Esophagus muscularis mucosa (tissue), 4 donors: Measurements from ENCODE around the gene GIMAP2. TPM values are rescaled to one million over a fixed set of nuclear protein-coding genes. Genes with fewer than 3 reads are reported as not detected.

Experiments used
- DNase-seq: peaks from one replicate; pipeline ENCODE4 v3.0.0-alpha.2; 2017; ENCODE audit errors: extremely low spot score
- H3K27ac ChIP-seq, 4 donors: fragments of 200-600 bp; sonication (generic); replicated peaks in 1 of 4; 1 replicate in 3 of 4; 2 replicates in 1 of 4; pipeline ENCODE4 v1.5.1; 2016 to 2019; ENCODE audit warnings: mild to moderate bottlenecking in 1 of 4
- H3K27me3 ChIP-seq, 4 donors: fragments of 200-600 bp; sonication (generic); one replicate each; pipeline versions ENCODE4 v1.5.1 to v1.6.0; 2016 to 2019
- H3K36me3 ChIP-seq, 4 donors: fragments of 200-600 bp; sonication (generic); one replicate each; pipeline ENCODE4 v1.5.1; 2016 to 2019
- H3K4me1 ChIP-seq, 4 donors: fragments of 200-600 bp; sonication (generic); one replicate each; pipeline ENCODE4 v1.5.1; 2016 to 2019
- H3K4me3 ChIP-seq, 4 donors: fragments of 200-600 bp; sonication (generic); 1 replicate in 2 of 4; 2 replicates in 2 of 4; pipeline ENCODE4 v1.5.1; 2016 to 2019; ENCODE audit warnings: mild to moderate bottlenecking in 4 of 4, moderate library complexity in 1 of 4
- H3K9me3 ChIP-seq, 4 donors: fragments of 200-600 bp; sonication (generic); 1 replicate in 3 of 4; 2 replicates in 1 of 4; pipeline ENCODE4 v1.5.1; 2016 to 2019
- EP300 ChIP-seq: sonication (generic); formaldehyde crosslinking; IDR thresholded peaks from one replicate; pipeline ENCODE4 v1.6.1; 2017; ENCODE audit warnings: antibody characterized with exemption
- POLR2A ChIP-seq: fragments of 450-650 bp; IDR thresholded peaks from one replicate; pipeline ENCODE4 v1.6.1; 2017; ENCODE audit warnings: antibody characterized with exemption, moderate library complexity, mild to moderate bottlenecking, low read depth
- POLR2AphosphoS5 ChIP-seq, 2 donors: sonication (generic); formaldehyde crosslinking; IDR thresholded peaks; one replicate each; pipeline ENCODE4 v1.6.1; 2017; ENCODE audit warnings: antibody characterized with exemption in 2 of 2
- WGBS: methylation state at CpG from one replicate; pipeline ENCODE4 v1.1.5; 2018; 5-methylcytosine and 5-hydroxymethylcytosine counted together
- intact Hi-C: fragments of 100-400 bp; cut with DNase I; formaldehyde crosslinking; loops from one replicate; pipeline ENCODE4 v1.15.1; 2023
- total RNA-seq, 4 donors: library from RNA; depleted of rRNA; stranded (reverse); fragments of >200 nt; gene quantifications; one replicate each; pipeline versions ENCODE4 v1.1.0 to v1.2.1, GENCODE V29; 2016
- TF ChIP-seq, protein P1 (sequence below), 3 experiments: fragments of 200-600 bp in 2 of 3; fragments of 450-650 bp in 1 of 3; sonication (generic) in 2 of 3; IDR thresholded peaks; one replicate each; pipeline ENCODE4 v1.5.1; 2017 to 2019; ENCODE audit warnings: antibody characterized with exemption in 3 of 3, mild to moderate bottlenecking in 2 of 3, moderate library complexity in 1 of 3

The GIMAP2 gene
- total RNA-seq, 4 donors from 2014 or later, result 5.4 to 9.7 (median 6.5) TPM

DNA sequence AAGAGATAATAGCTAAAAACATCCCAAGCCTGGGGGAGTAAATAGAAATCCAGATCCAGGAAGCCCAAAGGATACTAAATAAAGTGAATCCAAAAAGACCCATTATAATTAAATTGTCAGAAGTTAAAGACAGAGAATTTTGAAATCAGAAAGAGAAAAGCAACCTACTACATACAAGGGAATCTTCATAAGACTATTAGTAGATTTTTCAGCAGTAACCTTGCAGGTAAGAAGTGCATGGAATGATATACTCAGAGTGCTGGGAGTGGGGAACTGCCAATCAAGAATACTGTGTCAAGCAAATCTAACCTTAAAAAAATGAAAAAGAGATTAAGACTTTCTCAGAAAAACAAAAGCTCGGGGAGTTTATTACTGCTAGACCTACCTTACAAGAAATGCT is 17.7 kb downstream of the GIMAP2 start:
- WGBS, result 88% methylated on average over 1 of the region's 1 CpG
- H3K4me1 ChIP-seq, result no peaks in the 10 kb centered on the region
- no peak overlapping the region for H3K4me3 ChIP-seq
- DNase-seq, result no peak
- no peak overlapping the region for H3K27ac ChIP-seq
- TF ChIP-seq POLR2AphosphoS5 (IDR thresholded peaks at IDR 0.05) (no peak), EP300 (no peak), POLR2A (no peak)
- TF ChIP-seq, protein P1, sequence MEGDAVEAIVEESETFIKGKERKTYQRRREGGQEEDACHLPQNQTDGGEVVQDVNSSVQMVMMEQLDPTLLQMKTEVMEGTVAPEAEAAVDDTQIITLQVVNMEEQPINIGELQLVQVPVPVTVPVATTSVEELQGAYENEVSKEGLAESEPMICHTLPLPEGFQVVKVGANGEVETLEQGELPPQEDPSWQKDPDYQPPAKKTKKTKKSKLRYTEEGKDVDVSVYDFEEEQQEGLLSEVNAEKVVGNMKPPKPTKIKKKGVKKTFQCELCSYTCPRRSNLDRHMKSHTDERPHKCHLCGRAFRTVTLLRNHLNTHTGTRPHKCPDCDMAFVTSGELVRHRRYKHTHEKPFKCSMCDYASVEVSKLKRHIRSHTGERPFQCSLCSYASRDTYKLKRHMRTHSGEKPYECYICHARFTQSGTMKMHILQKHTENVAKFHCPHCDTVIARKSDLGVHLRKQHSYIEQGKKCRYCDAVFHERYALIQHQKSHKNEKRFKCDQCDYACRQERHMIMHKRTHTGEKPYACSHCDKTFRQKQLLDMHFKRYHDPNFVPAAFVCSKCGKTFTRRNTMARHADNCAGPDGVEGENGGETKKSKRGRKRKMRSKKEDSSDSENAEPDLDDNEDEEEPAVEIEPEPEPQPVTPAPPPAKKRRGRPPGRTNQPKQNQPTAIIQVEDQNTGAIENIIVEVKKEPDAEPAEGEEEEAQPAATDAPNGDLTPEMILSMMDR (IDR thresholded peaks at IDR 0.05), result no peak
- no peaks in the 10 kb centered on the region for H3K36me3 ChIP-seq
- no peaks in the 10 kb centered on the region for H3K27me3 ChIP-seq
- peaks cover 0 to 63% (median 56%) of the 10 kb centered on the region in 4 donors for H3K9me3 ChIP-seq
- intact Hi-C loops, result no loop called here

DNA sequence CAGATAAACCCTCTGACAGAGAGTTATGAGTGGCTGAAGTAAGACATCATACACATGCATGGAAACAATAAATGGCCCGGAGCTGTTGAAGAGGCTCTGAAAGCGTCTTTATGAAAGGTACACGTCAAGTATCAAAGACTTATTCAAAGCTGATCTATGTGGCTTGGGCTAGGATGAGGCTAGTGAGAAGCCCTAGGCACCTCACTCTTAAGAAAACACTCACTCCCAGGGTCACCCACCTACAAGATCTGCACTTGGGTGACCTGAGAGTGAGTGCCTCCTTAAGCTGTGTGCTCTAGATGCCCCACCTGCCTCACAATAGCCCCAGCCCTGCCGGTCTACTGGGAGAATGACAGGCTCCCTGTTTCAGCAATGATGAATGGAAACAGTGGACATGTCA is 29.8 kb downstream of the GIMAP2 start:
- intact Hi-C loops, result no loop called here
- H3K9me3 ChIP-seq, result peaks cover 0 to 18% (median 7%) of the 10 kb centered on the region in 4 donors

DNA sequence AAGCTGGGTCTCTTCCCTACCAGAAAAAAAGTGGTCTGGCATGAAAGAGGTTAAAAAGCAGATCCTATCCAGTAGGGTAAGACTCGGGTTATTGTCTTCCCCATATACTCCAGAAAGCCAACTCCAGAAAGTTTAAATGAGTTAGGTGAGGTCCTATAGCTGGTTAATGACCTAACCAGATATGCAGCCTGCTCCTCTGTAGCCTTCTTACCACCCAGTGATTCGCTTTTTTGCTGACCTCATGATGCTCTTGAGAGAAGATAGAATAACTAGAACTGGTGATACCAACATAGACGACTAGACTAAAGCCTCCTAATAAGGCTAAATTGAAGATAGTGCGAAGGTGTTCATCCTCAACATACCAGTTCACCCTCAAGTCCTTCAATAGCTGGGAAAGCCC is 30.2 kb downstream of the GIMAP2 start:
- Histone ChIP-seq H3K4me1 (peaks cover 0 to 5% (median 2%) of the 10 kb centered on the region in 4 donors), H3K4me3 (peak overlapping the region; percentile 44 to 60 (median 48)), H3K27me3 (peaks cover 0 to 5% (median 0%) of the 10 kb centered on the region in 4 donors), H3K9me3 (peaks cover 0 to 18% (median 7%) of the 10 kb centered on the region in 4 donors), H3K27ac (peak overlapping the region; percentile 34 to 72 (median 51)), H3K36me3 (peaks cover 0 to 15% (median 5%) of the 10 kb centered on the region in 4 donors)
- WGBS, result 48% methylated on average over 4 of the region's 4 CpGs
- no peak for DNase-seq
- no peak for TF ChIP-seq EP300
- TF ChIP-seq, protein P1 (IDR thresholded peaks at IDR 0.05), result no peak
- no peak for TF ChIP-seq POLR2AphosphoS5 (IDR thresholded peaks at IDR 0.05)
- TF ChIP-seq POLR2A, result no peak
- intact Hi-C loops, result no loop called here

More for the DNA sequence above, 29.8 kb downstream of the GIMAP2 start:
- H3K27me3 ChIP-seq, result peaks cover 0 to 1% (median 0%) of the 10 kb centered on the region in 4 donors
- peak overlapping the region; percentile 34 to 72 (median 51) for H3K27ac ChIP-seq
- 65% methylated on average over 4 of the region's 4 CpGs for WGBS
- H3K36me3 ChIP-seq, result peaks cover 0 to 11% (median 3%) of the 10 kb centered on the region in 4 donors
- TF ChIP-seq EP300, result no peak
- no peak for TF ChIP-seq POLR2A
- TF ChIP-seq POLR2AphosphoS5 (IDR thresholded peaks at IDR 0.05), result no peak
- TF ChIP-seq, protein P1 (IDR thresholded peaks at IDR 0.05), result no peak
- peaks cover 0 to 5% (median 2%) of the 10 kb centered on the region in 4 donors for H3K4me1 ChIP-seq
- DNase-seq, result no peak
- no peak overlapping the region for H3K4me3 ChIP-seq

DNA sequence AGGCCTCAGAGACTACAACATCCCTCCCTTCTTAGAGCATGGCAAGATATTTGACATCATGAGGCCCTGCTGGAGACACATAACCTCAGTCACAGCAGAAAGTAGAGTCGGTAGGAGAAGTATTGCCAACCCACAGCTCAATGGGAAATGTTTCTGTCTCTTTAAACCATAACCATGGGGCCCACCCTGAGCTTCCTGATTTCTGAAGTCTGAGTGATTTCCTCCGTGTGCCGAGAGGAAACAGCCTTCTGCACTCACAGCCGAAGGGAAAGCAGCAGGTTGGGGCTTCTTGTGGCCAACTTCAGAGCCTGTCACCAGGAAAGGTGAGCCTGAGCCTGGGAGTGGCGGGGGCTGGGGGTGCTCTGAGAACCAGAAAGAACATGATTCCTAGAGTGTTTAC is 30.9 kb downstream of the GIMAP2 start, which contains the start of gene GIMAP1:
TSS of gene GIMAP1 (plus strand) at position 246 of the 400 bp plus-strand sequence. CDS start 2,435 bp downstream, outside the sequence.
- WGBS, result 24% methylated on average over 5 of the region's 5 CpGs
- Histone ChIP-seq H3K4me3 (peak within 1 kb of the TSS; percentile 44 to 60 (median 48)), H3K4me1 (peaks cover 0 to 5% (median 2%) of the 10 kb centered on the region in 4 donors), H3K27ac (peak within 1 kb of the TSS; percentile 48 to 72 (median 58)), H3K9me3 (peaks cover 0 to 18% (median 7%) of the 10 kb centered on the region in 4 donors), H3K27me3 (peaks cover 0 to 5% (median 0%) of the 10 kb centered on the region in 4 donors), H3K36me3 (peaks cover 0 to 20% (median 5%) of the 10 kb centered on the region in 4 donors)
- intact Hi-C loops, result no loop called here
- no peak for DNase-seq
- TF ChIP-seq POLR2AphosphoS5 (IDR thresholded peaks at IDR 0.05) (peak; percentile 75 to 83), POLR2A (no peak)

DNA sequence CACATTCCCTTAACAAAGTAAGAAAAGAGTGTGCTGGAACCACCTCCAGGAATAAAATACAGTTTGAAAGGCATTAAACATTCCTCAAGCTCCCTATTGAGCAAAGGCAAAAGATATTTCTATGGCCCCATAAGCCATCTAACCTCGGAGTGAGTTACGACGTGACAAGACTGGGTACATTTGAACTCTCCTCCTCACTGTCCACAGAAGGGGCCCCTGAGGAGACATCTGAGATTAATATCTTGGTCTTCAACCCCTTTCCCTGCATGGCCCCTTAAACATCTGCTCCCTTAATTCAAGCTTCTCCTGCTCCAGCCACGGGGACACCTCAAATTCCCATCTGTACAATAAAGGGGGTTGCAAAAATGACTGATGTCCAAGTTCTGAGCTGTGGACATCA is 31.4 kb downstream of the GIMAP2 start:
- peaks cover 0 to 17% (median 7%) of the 10 kb centered on the region in 4 donors for H3K9me3 ChIP-seq
- no peak for DNase-seq
- intact Hi-C loops, result no loop called here
- peaks cover 0 to 20% (median 5%) of the 10 kb centered on the region in 4 donors for H3K36me3 ChIP-seq
- H3K4me1 ChIP-seq, result peaks cover 0 to 5% (median 2%) of the 10 kb centered on the region in 4 donors
- TF ChIP-seq EP300, result no peak
- no peak for TF ChIP-seq POLR2AphosphoS5 (IDR thresholded peaks at IDR 0.05)
- TF ChIP-seq, protein P1 (IDR thresholded peaks at IDR 0.05), result no peak
- TF ChIP-seq POLR2A, result no peak
- WGBS, result 42% methylated on average over 4 of the region's 4 CpGs
- peak overlapping the region; percentile 48 to 72 (median 58) for H3K27ac ChIP-seq
- peak overlapping the region; percentile 44 to 60 (median 48) for H3K4me3 ChIP-seq
- H3K27me3 ChIP-seq, result peaks cover 0 to 5% (median 0%) of the 10 kb centered on the region in 4 donors
